Measurements from ENCODE around the gene MAGEB16.

The MAGEB16 gene

DNA sequence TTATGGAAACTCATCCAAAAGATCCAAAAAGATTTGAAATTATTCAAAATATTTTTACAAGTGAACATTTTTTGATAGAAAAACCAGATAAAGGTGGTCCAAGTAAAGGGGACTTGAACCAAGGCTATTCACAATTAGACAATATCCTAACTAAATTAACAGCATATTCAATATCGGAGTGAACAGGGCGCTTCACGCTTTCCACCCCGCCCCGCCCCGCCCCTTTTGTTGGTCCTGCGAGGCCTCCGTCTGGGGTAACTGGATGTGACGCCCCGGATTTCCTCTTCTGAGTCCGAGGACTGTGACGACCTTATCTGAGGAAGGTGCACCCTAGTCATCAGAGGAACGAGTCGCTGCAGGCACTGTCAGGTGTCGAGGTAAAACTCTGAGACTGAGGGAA lies at the start of gene MAGEB16:
Gene MAGEB16 (plus strand): TSS at position 301 of the 400 bp plus-strand sequence. CDS start 3,855 bp downstream, outside the sequence.
- no peak for DNase-seq

DNA sequence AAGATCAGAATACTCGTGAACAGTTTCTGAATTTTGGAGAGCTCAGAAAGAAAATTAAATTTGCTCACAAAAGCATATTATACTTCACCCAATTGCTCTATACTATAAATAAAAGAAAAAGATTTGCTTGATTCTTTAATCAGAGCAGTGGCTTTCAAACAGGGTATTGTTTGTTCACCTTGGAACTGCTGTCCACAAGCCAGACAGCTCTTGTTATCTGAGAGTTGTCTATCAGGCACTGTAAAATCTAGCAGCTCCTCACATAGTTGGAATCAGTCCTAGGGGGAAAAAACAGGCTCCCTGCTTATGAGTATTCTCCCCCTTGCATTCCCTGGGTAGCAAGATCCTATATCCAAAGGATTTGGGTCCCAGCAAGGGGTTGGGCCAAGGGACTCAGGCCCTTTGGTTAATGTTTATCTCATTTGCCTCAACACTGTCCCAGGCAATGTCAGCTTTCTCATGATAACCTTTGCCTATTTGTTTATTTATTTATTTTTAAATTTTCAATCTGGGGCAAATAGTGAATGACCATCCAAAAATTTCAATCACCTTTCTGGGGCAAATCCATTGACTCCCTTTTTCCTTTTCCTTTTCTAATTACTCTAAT lies 24.1 kb upstream of the MAGEB16 start:
- no peak for DNase-seq

DNA sequence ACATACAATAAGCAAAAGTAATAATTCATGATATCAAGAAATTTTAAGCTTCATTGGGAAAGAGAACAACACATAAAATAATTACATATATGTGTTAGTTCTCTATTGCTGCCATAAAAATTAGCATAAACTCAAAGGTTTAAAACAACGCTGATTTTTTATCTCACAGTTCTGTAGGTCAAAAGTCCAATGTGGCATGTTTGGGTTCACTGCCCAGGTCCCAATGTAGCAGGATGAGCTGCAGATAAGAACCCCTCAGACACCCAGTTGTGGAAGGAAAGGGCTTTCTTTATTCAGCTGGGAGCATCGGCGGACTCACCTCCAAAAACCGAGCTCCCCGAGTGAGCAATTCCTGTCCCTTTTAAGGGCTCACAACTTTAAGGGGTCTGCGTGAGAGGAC lies 13.1 kb upstream of the MAGEB16 start:
- no peak for DNase-seq

DNA sequence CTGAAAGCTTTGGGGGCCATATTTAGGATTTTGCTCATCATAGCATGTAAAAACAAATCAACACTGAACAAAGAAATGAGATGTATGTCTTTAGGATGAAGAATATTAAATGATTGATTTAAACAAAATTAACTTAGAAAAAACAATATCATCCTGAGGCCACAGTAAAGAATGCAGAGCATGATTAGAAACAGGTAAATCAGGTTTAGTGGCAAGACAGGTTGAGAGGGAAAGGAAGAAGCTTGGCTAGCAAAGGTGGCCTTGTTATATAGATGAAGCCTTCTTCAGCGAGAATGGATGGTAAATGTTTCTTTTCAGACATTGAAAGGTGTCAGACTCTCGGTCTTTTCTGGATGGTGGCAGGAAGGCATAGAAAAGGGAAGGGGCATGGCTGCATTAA lies 11.9 kb upstream of the MAGEB16 start:
- no peak for DNase-seq

DNA sequence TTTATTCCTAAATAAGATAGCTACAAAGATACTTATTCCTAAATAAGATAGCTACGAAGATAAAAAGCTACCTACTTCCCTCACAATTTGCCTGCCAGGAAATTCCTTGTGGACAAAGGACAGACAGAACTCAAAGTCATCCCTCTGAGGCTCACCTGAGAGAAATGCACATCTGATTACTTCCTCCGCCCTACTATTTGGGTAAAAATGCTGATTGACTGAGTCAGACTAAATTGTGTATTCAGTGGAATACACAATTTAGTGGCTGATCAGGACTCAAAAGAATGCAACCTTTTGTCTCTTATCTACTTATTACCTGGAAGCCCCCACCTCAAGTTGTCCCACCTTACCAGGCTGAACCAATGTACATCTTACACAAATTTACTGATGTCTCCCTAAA lies 10.3 kb upstream of the MAGEB16 start:
- DNase-seq = no peak

DNA sequence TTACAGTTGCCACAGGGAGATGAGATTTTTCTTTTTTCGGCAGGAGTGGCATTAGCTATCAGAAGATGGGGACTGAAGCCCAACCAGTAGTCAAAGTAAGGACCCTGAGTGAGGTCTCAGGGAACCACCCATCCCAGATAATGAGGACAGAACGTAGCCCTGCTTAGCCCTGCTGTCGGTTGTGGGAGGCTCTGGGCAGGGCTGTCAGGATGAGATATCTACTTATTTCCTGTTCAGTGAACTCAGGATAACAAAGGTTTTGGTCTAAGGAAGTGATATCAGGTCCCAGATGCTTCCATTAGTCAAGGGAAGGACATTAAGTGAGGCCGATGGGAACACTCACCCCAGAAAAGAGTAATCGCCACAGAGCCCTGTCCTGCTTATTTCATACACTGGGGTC lies 2.3 kb downstream of the MAGEB16 start:
- DNase-seq = no peak

DNA sequence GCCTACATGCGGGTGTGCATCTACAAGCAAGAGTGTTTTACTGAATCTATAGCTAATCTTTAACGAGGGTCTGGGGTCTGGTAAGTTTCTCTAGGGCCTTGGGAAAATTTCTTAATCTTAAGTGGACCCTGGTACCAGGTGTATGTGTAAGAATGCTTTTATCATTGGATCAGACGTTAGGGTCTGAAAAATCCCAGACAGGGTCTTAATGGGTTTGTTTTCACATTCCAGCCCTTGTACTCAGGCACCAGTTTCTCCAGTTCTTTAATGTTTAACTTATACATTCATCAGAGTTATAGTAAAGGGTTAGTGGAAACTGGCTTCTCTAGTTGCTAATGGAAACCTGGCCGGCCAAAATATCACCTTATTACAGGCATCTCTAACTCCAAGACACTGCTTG lies 11.6 kb downstream of the MAGEB16 start:
- no peak for DNase-seq

DNA sequence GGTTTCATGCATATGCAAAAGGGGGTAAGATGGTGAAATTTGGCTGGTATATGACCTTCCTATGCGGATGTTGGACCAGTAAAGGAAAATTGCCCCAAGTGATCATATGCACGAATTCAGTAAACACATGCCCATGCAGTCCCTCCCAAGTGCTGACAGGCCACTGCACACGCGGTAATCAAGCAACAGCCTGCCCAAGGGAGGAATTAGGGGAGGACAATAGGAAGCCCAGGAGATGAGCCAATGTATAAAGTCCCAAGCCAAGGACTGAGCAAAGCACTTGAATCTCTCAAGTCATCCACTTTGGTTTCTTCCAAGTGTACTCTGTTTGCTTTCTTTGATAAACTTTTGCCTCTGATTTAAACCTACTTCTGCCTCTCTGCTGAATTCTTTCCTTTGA lies 21.1 kb downstream of the MAGEB16 start:
- no peak for DNase-seq

DNA sequence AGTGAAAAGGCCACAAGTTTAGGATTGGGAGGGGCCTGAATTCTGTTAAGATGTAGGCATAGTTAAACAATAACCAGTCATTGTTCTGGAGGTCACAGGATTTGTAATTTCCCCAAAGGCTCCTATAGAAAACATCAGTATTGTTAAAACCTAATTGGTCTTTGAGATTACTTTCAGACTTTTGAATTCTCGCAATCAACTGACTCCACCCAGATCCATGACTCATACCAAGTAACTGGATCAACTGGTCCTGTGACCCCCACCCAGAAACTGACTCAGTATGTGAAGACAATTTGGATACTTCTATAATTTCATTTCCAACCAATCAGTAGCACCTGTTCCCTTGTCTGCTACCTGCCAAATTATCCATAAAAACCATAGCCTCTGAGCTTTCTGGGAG lies 28.4 kb downstream of the MAGEB16 start:
- no peak for DNase-seq

DNA sequence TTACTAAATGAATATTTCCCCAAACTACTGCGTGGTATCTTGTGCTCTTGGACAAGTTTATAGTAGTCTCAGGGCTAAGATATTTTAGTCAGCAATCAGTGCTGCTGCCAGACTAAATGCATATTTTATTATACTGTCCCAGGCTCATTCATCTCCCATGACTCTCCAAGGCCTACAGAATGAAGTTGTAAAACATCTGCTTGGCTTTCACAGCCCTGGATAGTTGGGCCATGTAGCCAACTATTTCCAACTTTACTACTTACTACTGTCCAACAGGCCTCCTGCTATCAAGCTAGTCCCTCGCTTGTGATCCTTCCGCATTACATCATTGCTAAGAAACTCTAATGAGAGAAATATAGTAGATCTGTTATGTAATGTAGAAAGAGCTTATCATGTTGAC lies 31.4 kb downstream of the MAGEB16 start:
- DNase-seq = no peak

DNA sequence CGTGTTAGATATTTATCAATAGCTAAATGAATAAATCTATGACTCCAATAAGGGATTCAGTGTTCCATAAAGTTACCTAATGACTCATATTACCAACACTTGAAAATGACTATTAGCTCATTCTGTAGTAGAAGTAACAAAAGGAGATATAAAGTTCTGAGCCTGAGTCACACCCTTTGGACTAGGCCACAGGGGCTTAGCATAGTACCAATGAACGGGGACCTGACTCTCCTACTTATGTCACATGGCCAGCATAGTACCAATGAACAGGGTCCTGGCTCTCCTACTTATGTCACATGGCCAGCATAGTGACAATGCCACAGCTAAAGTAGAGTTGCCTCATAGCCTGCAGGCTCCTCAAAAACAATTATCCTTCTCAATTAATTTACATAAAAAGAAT lies 43.7 kb downstream of the MAGEB16 start:
- DNase-seq = no peak

DNA sequence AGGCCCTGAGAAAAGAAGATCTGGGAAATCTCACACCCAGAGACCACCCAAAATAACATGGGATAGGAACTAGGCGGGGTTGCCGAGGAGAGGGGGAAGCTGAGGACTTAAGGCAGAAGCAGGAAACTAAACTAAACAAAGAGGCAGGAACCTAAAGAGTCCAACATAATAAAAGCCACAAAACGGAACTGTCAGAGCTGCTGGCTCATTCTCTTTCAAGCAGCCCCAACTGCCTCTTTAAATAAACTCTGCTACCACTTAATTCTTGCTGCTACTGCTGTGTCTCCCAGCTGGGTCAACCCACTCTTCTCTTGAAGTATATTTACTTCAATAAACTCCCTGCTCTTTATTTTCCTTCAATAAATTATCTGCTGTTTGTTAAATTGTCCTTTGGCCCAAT lies 44.5 kb downstream of the MAGEB16 start:
- no peak for DNase-seq

DNA sequence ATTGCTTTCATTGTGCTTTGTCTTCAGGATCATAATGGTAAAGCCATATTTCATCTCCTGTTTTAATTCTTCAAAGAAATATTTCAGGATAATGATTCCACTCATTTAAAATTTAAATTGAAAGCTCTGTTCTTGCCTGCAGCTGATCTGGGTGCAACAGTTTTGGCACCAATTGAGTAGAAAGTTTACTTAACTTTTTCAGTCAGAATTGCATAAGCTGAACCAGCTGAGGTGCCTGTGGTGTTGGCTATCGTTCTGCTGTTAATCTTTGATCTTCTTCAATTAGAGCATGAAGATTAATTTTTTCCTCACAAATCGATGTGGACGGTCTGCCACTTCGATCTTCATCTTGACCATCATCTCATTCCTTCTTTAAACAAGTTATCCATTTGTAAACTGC lies 49.6 kb downstream of the MAGEB16 start:
- no peak for DNase-seq
